SW480 (cell line): Measurements from ENCODE around the gene SPSB3.

ENCODE experiments used
- DNase-seq: peaks from one replicate; pipeline ENCODE4 v3.0.0-alpha.2; 2016; ENCODE audit warnings: low spot score

Gene SPSB3

GRCh38 chr16:1788708-1789100, 6.3 kb upstream of the SPSB3 start:
- DNase-seq = no peak

DNA sequence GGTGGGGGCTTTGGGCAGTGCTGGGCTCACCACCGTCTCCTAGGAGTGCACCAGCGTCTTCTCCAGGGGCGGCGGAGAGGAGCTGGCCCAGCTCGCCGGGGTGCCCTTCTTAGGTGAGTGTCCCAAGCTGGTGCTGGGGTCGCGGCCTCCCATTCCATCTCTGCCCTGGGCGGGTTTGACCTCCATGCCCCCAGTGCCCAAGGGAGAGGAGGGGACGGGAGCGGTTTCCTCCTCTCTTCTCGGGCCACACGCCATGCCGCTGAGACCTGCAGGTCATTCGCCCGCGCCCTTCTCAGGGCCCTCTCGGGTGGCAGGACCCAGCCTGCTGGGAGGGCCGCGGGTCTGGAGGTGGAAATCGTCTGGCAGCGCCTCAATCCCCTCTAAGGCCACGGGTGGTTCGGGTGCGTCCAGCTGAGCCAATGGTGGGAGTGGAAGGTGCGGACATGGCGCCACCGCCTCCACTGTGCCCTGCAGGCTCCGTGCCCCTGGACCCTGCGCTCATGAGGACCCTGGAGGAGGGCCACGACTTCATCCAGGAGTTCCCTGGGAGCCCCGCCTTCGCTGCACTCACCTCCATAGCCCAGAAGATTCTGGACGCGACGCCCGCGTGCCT, 5.8 kb upstream of the SPSB3 start:
- no peak for DNase-seq

DNA sequence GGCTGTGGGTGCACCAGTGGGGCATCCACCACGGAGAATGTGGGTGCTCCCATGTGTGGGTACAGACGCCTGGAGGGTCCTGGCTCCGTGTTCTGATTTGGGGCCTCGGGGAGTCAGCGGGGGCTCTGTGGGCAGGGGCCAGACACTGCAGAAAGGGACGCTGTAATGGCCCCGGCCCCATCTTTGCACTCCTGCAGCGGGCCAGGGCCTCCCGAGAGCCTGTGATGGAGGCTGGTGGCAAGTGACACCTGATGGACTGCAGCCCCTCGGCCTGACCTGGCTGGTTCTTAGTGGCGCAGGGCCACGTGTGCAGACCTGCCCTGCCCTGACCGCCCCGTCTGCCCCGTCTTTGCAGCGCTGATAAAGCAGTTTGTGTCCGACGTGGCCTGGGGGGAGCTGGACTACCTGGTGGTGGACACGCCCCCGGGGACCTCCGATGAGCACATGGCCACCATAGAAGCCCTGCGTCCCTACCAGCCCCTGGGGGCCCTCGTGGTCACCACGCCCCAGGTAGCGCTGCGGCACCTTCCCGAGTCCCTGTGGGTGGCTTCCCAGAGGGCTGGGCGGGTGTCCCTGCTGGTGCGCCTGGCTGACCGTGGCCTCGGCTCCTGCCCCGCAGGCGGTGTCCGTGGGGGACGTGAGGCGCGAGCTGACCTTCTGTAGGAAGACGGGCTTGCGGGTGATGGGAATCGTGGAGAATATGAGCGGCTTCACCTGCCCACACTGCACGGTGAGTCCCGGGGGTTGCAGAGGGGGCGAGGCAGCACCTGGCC, 5.1 kb upstream of the SPSB3 start:
- DNase-seq = no peak

DNA sequence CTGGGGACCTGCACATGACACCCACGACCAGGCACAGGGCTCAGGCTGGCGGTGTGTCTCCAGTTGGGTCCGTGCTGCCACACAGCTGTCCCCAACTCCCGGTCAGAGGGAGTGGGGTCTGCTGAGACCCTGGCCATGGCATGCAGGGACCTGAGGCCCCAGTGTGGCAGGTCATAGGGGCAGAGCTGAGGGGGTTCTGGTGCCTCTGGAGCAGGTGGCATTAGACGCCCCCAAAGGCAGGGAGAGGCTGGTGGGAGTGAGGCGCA, 4.6 kb upstream of the SPSB3 start:
- DNase-seq = no peak

DNA sequence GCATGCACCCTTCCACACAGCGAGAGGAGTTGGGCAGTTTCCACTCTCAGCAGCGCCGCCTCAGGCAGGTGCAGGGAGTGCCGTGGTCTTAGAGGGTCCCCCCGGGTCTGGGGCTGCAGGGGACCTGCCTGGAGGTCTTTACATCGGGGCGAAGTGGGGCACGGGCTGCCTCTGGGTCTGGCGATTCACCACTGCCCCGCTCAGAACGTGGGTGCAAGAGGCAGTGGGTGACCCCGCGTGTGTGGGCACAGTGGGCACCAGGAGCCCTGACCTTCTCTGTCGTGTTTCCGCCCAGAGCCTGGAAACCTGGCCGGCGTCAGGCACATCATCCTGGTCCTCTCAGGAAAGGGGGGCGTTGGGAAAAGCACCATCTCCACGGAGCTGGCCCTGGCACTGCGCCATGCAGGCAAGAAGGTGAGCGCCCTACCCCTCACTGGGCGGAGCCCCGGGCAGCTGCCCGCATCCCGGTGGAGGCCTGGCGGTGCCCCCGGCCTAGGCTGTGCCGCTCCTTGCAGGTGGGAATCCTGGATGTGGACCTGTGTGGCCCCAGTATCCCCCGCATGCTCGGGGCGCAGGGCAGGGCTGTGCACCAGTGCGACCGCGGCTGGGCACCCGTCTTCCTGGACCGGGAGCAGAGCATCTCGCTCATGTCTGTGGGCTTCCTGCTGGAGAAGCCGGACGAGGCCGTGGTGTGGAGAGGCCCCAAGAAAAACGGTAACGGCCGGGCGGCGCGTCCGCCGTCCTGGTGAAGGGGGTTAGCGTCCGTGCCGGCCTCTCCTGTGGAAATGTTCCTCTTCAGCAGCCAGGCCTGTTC, 4.1 kb upstream of the SPSB3 start:
- no peak for DNase-seq

DNA sequence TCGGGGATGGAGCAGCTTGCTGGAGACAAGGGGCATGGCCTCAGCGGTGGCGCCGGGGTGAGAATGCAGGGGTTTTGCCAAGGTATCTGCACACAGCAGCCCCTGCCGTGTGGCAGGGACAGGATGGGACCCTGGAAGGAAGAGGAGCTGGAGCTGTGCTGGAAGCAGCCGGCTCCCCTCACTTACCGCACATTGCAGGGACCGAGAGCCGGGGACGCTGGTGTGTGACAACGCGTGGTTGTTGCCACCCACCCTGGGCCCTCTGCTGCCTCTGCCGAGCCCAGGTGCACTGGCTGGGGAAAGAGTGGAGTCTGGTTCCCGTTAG, 3.4 kb upstream of the SPSB3 start:
- DNase-seq = no peak

GRCh38 chr16:1784977-1785845, 2.8 kb upstream of the SPSB3 start:
- no peak for DNase-seq

DNA sequence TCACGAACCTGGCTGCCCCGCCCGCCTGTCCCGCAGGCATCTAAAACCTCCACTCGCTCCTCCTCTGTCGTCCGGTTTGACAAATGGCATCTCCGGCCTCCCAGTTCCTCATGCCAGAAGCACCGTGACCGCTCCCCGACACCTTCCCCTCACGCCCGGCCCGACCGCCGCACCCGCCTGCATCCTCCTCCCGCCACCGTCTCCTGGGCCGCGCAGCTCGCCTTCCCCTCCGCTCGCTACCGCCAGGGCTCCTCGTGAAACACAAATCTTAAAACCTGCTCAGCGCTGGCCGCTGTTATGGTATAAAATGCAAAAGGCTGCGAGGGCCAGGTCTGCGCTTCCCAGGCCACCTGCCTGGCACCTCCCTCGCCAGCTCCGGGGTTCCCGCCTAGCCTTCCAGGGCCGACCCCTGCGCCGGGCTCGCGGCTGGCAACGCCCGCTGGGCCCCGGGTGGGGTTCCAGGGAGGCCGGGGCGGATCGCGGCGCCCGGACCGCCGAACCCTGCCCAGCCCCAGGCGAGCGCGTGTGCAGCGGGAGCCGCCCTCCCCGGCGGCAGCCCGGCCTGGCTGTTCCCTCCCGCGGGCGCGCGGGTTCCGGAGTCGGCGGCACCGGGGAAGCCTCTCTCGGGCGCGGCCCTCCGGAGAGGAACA, 488 bp downstream of the SPSB3 start:
- peak; percentile 54 for DNase-seq

DNA sequence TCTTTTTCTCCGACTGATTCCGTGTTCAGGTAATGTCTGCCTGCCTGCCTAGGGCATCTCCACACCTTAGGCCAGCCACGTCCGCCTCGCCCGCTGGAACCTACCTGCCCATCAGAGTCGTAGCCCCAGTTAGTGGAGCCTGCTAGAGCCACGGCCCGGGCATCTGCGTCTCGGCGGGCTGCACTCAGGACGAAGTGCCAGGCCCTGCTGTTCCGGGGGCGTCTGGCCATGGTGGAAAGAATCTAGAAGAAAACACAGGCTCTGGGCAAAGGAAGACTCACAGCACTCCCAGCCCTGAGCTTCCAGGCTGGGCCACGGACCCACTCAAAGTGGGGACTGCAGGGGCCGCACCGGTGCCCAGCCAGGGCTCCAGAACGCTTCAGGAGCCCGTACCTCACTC, 1.1 kb downstream of the SPSB3 start:
- no peak for DNase-seq

DNA sequence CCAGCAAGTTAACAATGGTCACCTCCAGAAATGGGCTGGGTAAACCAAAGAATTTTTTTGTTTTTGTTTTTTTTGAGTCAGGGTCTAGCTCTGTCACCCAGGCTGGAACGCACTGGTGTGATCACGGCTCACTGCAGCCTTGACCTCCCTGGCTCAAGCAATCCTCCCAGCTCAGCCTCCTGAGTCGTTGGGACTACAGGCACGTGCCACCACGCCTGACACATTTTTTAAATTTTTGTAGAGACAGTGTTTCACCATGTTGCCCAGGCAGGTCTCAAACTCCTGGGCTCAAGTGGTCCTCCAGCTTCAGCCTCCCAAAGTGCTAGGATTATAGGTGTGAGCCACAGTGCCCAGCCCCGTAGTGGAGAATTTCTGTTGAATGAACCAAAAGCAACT, 1.7 kb downstream of the SPSB3 start:
- no peak for DNase-seq

DNA sequence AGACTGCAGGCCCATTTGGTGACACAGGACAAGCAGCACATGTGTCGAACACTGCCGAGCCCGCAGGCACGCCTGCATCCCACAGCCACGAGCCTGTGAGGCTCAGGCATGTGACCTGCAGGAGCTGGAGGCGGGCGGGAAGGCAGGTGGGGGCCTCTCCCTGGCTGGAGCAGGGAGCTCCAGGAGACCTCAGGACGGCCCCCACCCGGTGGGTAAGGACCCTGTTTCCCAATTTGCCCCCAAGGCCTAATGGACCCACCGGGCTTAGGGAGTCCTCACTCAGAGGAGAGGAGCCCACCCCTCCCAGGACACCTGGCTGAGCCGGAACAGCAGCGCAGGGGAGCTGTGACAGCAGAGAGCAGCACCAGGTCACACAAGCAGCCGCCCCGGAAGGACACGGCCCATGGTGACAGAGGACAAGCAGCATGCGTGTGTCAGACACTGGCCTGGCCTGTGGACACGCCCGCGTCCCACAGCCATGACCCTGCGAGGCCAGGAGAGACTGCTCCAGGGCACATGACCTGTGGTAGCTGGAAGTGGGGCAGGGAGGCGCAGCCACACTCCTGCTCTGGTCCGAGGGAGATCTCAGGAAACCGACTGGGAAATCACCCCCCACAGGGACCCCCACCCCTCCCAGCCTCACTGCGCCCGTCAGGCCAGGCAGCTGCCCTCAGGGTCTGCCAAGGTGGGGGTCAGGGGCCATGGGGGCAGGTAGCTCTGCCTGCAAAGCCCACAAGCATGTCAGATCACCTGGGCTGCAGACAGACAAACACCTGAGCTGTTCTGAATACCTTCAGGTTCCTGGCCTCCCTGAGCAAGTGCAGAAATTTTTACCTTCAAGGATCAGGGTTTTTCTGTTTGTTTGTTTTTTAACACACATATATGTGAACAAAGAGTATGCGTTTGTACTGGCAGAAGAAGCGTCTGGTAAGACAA, 2.4 kb downstream of the SPSB3 start:
- DNase-seq = no peak

DNA sequence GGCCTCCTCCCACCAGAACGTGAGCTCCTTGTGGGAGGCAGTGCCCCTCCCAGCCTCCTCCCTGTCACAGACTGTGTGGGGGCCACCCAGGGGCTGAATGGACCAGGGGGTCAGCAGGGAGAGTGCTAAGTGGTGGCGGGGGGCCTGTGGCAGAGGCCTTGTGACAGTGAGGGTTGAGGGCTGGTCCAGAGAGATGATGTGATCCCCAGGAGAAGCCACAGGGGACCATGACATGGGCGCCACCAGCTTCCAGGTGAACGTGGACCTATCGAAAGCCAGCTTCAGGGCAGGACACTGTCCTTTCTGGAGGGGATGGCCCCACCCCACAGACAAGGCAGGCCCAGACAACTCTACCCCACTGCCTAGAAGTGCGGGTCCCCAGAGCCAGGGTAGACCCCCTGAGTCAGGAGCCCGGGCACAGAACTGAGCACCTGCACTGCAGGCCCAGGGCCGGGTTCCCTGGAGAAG, 3.1 kb downstream of the SPSB3 start:
- no peak for DNase-seq

GRCh38 chr16:1778200-1779179, 3.9 kb downstream of the SPSB3 start:
- DNase-seq = no peak

GRCh38 chr16:1777375-1778199, 4.8 kb downstream of the SPSB3 start:
- DNase-seq = no peak

- DNase-seq = no peak
Observed at GRCh38 chr16:1776991-1777374, 5.4 kb downstream of the SPSB3 start.

DNA sequence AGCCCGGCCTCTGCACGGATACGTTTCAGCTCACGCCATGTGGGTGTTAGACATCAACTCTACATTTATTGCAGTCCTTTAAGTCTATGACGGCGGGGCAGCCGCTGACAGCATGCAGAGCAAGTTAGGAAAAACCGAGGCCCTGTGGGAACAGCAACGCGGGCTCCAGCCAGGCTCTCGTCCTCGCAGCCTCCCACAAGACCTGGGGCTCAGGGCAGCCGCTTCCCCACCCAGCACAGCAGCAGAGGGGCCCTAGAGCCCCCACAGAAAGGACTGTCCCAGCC, 5.8 kb downstream of the SPSB3 start:
- DNase-seq = no peak

- DNase-seq = no peak
Observed at GRCh38 chr16:1775846-1776671, 6.3 kb downstream of the SPSB3 start.
